ENCODE measurements around the gene LLGL2. TPM values are rescaled to one million over a fixed set of nuclear protein-coding genes. Genes with fewer than 3 reads are reported as not detected.

Gene LLGL2
- total RNA-seq, 2 donors from 2014 or later, result 113 to 251 TPM

- WGBS, 2 donors, result 86 to 90% methylated on average over 10 to 37 of the region's 39 CpGs
- intact Hi-C loops (cut with DNase I), result no loop called here
- H3K27me3 ChIP-seq, result no peaks in the 10 kb centered on the region
- H3K27ac ChIP-seq, result no peak overlapping the region
- no peak for DNase-seq
- H3K36me3 ChIP-seq (replicated peaks in 1 of 2; ENCODE audit: insufficient read depth in 1 of 2, low read depth in 2 of 2), result peaks cover 20 to 26% of the 10 kb centered on the region in 2 donors
- ATAC-seq, result no peak
- no peaks in the 10 kb centered on the region for H3K9me3 ChIP-seq
- H3K4me3 ChIP-seq, result no peak overlapping the region
- TF ChIP-seq CTCF (IDR thresholded peaks at IDR 0.05) (no peak), POLR2A (IDR thresholded peaks at IDR 0.05) (no peak)
- peaks cover 7% of the 10 kb centered on the region for H3K4me1 ChIP-seq
Observed at GRCh38 chr17:75572713-75573539, 47.4 kb downstream of the LLGL2 start.

GRCh38 chr17:75573540-75573957, 48.1 kb downstream of the LLGL2 start:
- 93 to 95% methylated on average over 8 to 14 of the region's 16 CpGs for WGBS, 2 donors
- Histone ChIP-seq H3K9me3 (no peaks in the 10 kb centered on the region), H3K4me1 (peaks cover 13% of the 10 kb centered on the region), H3K27ac (no peak overlapping the region), H3K4me3 (no peak overlapping the region), H3K36me3 (replicated peaks in 1 of 2; ENCODE audit: insufficient read depth in 1 of 2, low read depth in 2 of 2) (peaks cover 20 to 22% of the 10 kb centered on the region in 2 donors), H3K27me3 (no peaks in the 10 kb centered on the region)
- TF ChIP-seq POLR2A (IDR thresholded peaks at IDR 0.05) (no peak), CTCF (IDR thresholded peaks at IDR 0.05) (no peak)
- intact Hi-C loops (cut with DNase I), result no loop called here
- ATAC-seq (no peak), DNase-seq (no peak)

GRCh38 chr17:75573994-75574393, 48.5 kb downstream of the LLGL2 start:
- no peak for DNase-seq
- H3K9me3 ChIP-seq, result no peaks in the 10 kb centered on the region
- no peak overlapping the region for H3K27ac ChIP-seq
- TF ChIP-seq POLR2A (IDR thresholded peaks at IDR 0.05), result no peak
- TF ChIP-seq CTCF (IDR thresholded peaks at IDR 0.05), result no peak
- WGBS, 2 donors, result 95 to 100% methylated on average over 6 to 10 of the region's 13 CpGs
- no peaks in the 10 kb centered on the region for H3K27me3 ChIP-seq
- intact Hi-C loops (cut with DNase I), result no loop called here
- ATAC-seq, result no peak
- peaks cover 18% of the 10 kb centered on the region for H3K4me1 ChIP-seq
- H3K36me3 ChIP-seq (replicated peaks in 1 of 2; ENCODE audit: insufficient read depth in 1 of 2, low read depth in 2 of 2), result peaks cover 18 to 20% of the 10 kb centered on the region in 2 donors
- H3K4me3 ChIP-seq, result no peak overlapping the region

- DNase-seq (no peak), ATAC-seq (no peak)
- WGBS, 2 donors, result 92 to 100% methylated on average over 1 to 28 of the region's 29 CpGs
- no peak overlapping the region for H3K27ac ChIP-seq
- no peaks in the 10 kb centered on the region for H3K27me3 ChIP-seq
- H3K4me1 ChIP-seq, result peaks cover 21% of the 10 kb centered on the region
- H3K9me3 ChIP-seq, result no peaks in the 10 kb centered on the region
- peaks cover 15 to 20% of the 10 kb centered on the region in 2 donors for H3K36me3 ChIP-seq (replicated peaks in 1 of 2; ENCODE audit: insufficient read depth in 1 of 2, low read depth in 2 of 2)
- intact Hi-C loops (cut with DNase I), result no loop called here
- H3K4me3 ChIP-seq, result no peak overlapping the region
- TF ChIP-seq CTCF (IDR thresholded peaks at IDR 0.05), result no peak
Observed at GRCh38 chr17:75574404-75575036, 49.0 kb downstream of the LLGL2 start.
